Keratinocyte (primary cell): ENCODE data around the gene CMIP. TPM values are rescaled to one million over a fixed set of nuclear protein-coding genes. Genes with fewer than 3 reads are reported as not detected.

Experiments used
- DNase-seq: peaks from one replicate; pipeline ENCODE4 v3.0.0-alpha.2; 2011; ENCODE audit warnings: low read depth, missing footprints, low spot score
- FAIRE-seq: peaks from 2 replicates; lab custom pipeline; 2011; peaks lifted over from hg19 to GRCh38; lab: Jason Lieb, UNC
- H2AFZ ChIP-seq: 2 replicates; pipeline ENCODE4 v1.6.0; 2012; ENCODE audit warnings: low read length, control low read depth, inconsistent platforms; ENCODE audit not compliant: control insufficient read depth
- H3K27ac ChIP-seq: 2 replicates; pipeline ENCODE4 v1.5.1; 2011; ENCODE audit warnings: low read length; ENCODE audit not compliant: control insufficient read depth, insufficient read depth
- H3K27me3 ChIP-seq: 3 replicates; pipeline ENCODE4 v1.6.0; 2011; ENCODE audit warnings: low read length; ENCODE audit not compliant: control insufficient read depth, insufficient read depth; ENCODE audit errors: extremely low read depth
- H3K36me3 ChIP-seq, 2 experiments: 2 replicates in 1 of 2; 3 replicates in 1 of 2; pipeline ENCODE4 v1.5.1; 2011; ENCODE audit warnings: low read length in 2 of 2, mild to moderate bottlenecking in 1 of 2; ENCODE audit not compliant: control insufficient read depth in 2 of 2, insufficient read depth in 2 of 2; ENCODE audit errors: extremely low read depth in 1 of 2
- H3K4me1 ChIP-seq: 3 replicates; pipeline ENCODE4 v1.5.1; 2011; ENCODE audit warnings: low read length; ENCODE audit not compliant: control insufficient read depth, insufficient read depth; ENCODE audit errors: extremely low read depth
- H3K4me2 ChIP-seq: 3 replicates; pipeline ENCODE4 v1.6.0; 2011; ENCODE audit warnings: low read depth, low read length; ENCODE audit not compliant: control insufficient read depth, insufficient read depth; ENCODE audit errors: extremely low read depth
- H3K4me3 ChIP-seq, 3 experiments: fragments of 200-600 bp in 1 of 3; sonication (generic) in 1 of 3; 2 replicates in 2 of 3; 3 replicates in 1 of 3; pipeline ENCODE4 v1.5.1; 2011 to 2016; ENCODE audit warnings: low read length in 3 of 3, mild to moderate bottlenecking in 3 of 3, control low read depth in 2 of 3, inconsistent platforms in 1 of 3, low read depth in 1 of 3, mixed read lengths in 1 of 3, mixed run types in 1 of 3, moderate library complexity in 1 of 3; ENCODE audit not compliant: control insufficient read depth in 2 of 3, insufficient read depth in 2 of 3; ENCODE audit errors: extremely low read depth in 1 of 3
- H3K79me2 ChIP-seq: 2 replicates; pipeline ENCODE4 v1.6.0; 2012; ENCODE audit warnings: low read length; ENCODE audit not compliant: control insufficient read depth, insufficient read depth
- H3K9ac ChIP-seq: 3 replicates; pipeline ENCODE4 v1.6.0; 2011; ENCODE audit warnings: low read length; ENCODE audit not compliant: control insufficient read depth, insufficient read depth; ENCODE audit errors: extremely low read depth
- H3K9me1 ChIP-seq: 3 replicates; pipeline ENCODE4 v1.6.0; 2011; ENCODE audit warnings: low read length; ENCODE audit not compliant: control insufficient read depth, insufficient read depth; ENCODE audit errors: extremely low read depth
- H3K9me3 ChIP-seq: 2 replicates; pipeline ENCODE4 v1.5.1; 2012; ENCODE audit warnings: low read depth, low read length; ENCODE audit not compliant: control insufficient read depth
- H4K20me1 ChIP-seq: 3 replicates; pipeline ENCODE4 v1.6.0; 2011; ENCODE audit warnings: low read length; ENCODE audit not compliant: control insufficient read depth, insufficient read depth; ENCODE audit errors: extremely low read depth
- CTCF ChIP-seq, 3 experiments: IDR thresholded peaks in 1 of 3; conservative IDR thresholded peaks in 1 of 3; optimal IDR thresholded peaks in 1 of 3; 2 replicates in 2 of 3; 3 replicates in 1 of 3; pipeline versions ENCODE3 to v1.5.1; 2011; ENCODE audit warnings: low read length in 3 of 3, mild to moderate bottlenecking in 3 of 3, moderate library complexity in 2 of 3, control low read depth in 1 of 3, inconsistent platforms in 1 of 3; ENCODE audit not compliant: insufficient read depth in 2 of 3; ENCODE audit errors: extremely low read depth in 1 of 3
- EZH2 ChIP-seq: IDR thresholded peaks from one replicate; pipeline ENCODE4 v1.6.1; 2012; ENCODE audit warnings: inconsistent platforms, mild to moderate bottlenecking, low read length, moderate library complexity
- dilution Hi-C: fragments of 300-500 bp; cut with MboI; formaldehyde crosslinking; loops from one replicate; pipeline ENCODE4 v1.7.0; 2020; ENCODE audit warnings: low sequenced_read_pairs; ENCODE audit not compliant: extremely low pct_ligation_motif_present
- polyA plus RNA-seq, 5 experiments: library from polyadenylated mRNA; depleted of rRNA in 3 of 5; stranded (reverse) in 3 of 5; stranded (forward) in 1 of 5; unstranded in 1 of 5; fragments of >200 nt; gene quantifications; 1 replicate in 1 of 5; 2 replicates in 3 of 5; 3 replicates in 1 of 5; pipeline versions ENCODE4 v1.2.1 to v1.2.3, GENCODE V29; 2011 to 2012; ENCODE audit warnings: missing spikeins in 2 of 5, low read depth in 1 of 5, low replicate concordance in 1 of 5

The CMIP gene
- polyA plus RNA-seq, 1 donor (not counting 4 experiments of a cell fraction or from before 2014, with no cell fraction given) = 5.0 TPM

GRCh38 chr16:81466356-81466980, 21.9 kb downstream of the CMIP start:
- Histone ChIP-seq H3K79me2 (peaks cover 100% of the 10 kb centered on the region), H3K4me1 (no peaks in the 10 kb centered on the region), H3K9me3 (no peaks in the 10 kb centered on the region), H3K9ac (no peak overlapping the region), H3K9me1 (peaks cover 7% of the 10 kb centered on the region), H3K4me2 (no peak overlapping the region), H3K36me3 (peaks cover 7 to 26% of the 10 kb centered on the region in 2 experiments), H3K27me3 (no peaks in the 10 kb centered on the region), H3K4me3 (no peak overlapping the region), H2AFZ (no peak overlapping the region), H4K20me1 (peaks cover 64% of the 10 kb centered on the region), H3K27ac (no peak overlapping the region)
- TF ChIP-seq EZH2 (no peak), CTCF (optimal IDR thresholded peaks at IDR 0.05 in 1 of 3, IDR thresholded peaks at IDR 0.05 in 1 of 3, conservative IDR thresholded peaks at IDR 0.05 in 1 of 3; ENCODE audit: extremely low read depth in 1 of 3, insufficient read depth in 2 of 3, low read length in 3 of 3) (no peak)
- dilution Hi-C loops = no loop called here
- DNase-seq (no peak), FAIRE-seq (no peak)

- H3K4me1 ChIP-seq = no peaks in the 10 kb centered on the region
- H3K9ac ChIP-seq = no peak overlapping the region
- no peak overlapping the region for H3K27ac ChIP-seq
- peaks cover 7% of the 10 kb centered on the region for H3K9me1 ChIP-seq
- H3K4me2 ChIP-seq = no peak overlapping the region
- FAIRE-seq = no peak
- H3K9me3 ChIP-seq = no peaks in the 10 kb centered on the region
- no peak overlapping the region for H2AFZ ChIP-seq
- dilution Hi-C loops = no loop called here
- peaks cover 6 to 29% of the 10 kb centered on the region in 2 experiments for H3K36me3 ChIP-seq
- no peak for TF ChIP-seq CTCF (optimal IDR thresholded peaks at IDR 0.05 in 1 of 3, IDR thresholded peaks at IDR 0.05 in 1 of 3, conservative IDR thresholded peaks at IDR 0.05 in 1 of 3; ENCODE audit: extremely low read depth in 1 of 3, insufficient read depth in 2 of 3, low read length in 3 of 3)
- no peak for TF ChIP-seq EZH2
- no peaks in the 10 kb centered on the region for H3K27me3 ChIP-seq
- H4K20me1 ChIP-seq = peaks cover 64% of the 10 kb centered on the region
- DNase-seq = no peak
- peaks cover 100% of the 10 kb centered on the region for H3K79me2 ChIP-seq
- no peak overlapping the region for H3K4me3 ChIP-seq
These were observed 22.5 kb downstream of the CMIP start for GRCh38 chr16:81467072-81467471.
